Muscle of back (tissue), 13 donors: ENCODE results near the gene LMNTD2. TPM values are rescaled to one million over a fixed set of nuclear protein-coding genes. Genes with fewer than 3 reads are reported as not detected.

ENCODE experiments used
- DNase-seq, 3 donors: peaks; one replicate each; pipeline versions ENCODE4 v3.0.0 to v3.0.0-alpha.2; 2013
- long read RNA-seq, 9 donors: transcript quantifications; one replicate each; lab custom pipeline, GENCODE V29; 2026
- polyA plus RNA-seq, 10 donors: library from polyadenylated mRNA; unstranded; fragments of 120-200 nt; gene quantifications; one replicate each; pipeline ENCODE4 v1.2.1, GENCODE V29; 2013; ENCODE audit not compliant: insufficient read length in 10 of 10

LMNTD2 gene
- polyA plus RNA-seq: 1 to 10 TPM in 1 of 10 donors, under 1 TPM in 9; 0.17 to 1.1 (median 0.44) TPM
- long read RNA-seq, donor 1: 0 reads
- long read RNA-seq, donor 2: 0 reads
- long read RNA-seq, donor 3: 0 reads
- long read RNA-seq, donor 4: 0 reads
- long read RNA-seq, donor 5: 0 reads
- long read RNA-seq, donor 6: 0 reads
- long read RNA-seq, donor 7: 0 reads
- long read RNA-seq, donor 8: 0 reads
- long read RNA-seq, donor 9: 0 reads

GRCh38 chr11:560305-561147, at the start of gene LMNTD2, which contains the start of gene RASSF7:
LMNTD2 (minus strand) TSS chr11:560738; CDS start chr11:560716, 22 bp downstream.
RASSF7 (plus strand) TSS chr11:560970; CDS start chr11:561769, 799 bp downstream.
- peak; percentile 77 to 88 (median 85) for DNase-seq

DNA sequence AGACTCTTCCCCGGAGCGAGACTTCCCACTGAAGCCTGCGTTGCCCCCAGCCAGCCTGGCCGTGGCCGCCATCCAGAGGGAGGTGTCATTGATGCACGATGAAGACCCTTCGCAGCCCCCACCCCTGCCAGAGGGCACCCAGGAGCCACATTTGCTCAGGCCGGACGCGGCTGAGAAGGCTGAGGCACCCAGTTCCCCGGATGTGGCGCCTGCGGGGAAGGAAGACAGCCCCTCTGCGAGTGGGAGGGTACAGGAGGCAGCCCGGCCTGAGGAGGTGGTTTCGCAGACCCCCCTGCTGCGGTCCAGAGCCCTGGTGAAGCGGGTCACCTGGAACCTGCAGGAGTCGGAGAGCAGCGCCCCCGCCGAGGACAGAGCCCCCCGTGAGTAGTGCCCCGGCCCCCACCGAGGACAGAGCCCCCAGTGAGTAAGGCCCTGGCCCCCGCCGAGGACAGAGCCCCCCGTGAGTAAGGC, 48.8 kb upstream of the LMNTD2 start:
- no peak for DNase-seq

DNA sequence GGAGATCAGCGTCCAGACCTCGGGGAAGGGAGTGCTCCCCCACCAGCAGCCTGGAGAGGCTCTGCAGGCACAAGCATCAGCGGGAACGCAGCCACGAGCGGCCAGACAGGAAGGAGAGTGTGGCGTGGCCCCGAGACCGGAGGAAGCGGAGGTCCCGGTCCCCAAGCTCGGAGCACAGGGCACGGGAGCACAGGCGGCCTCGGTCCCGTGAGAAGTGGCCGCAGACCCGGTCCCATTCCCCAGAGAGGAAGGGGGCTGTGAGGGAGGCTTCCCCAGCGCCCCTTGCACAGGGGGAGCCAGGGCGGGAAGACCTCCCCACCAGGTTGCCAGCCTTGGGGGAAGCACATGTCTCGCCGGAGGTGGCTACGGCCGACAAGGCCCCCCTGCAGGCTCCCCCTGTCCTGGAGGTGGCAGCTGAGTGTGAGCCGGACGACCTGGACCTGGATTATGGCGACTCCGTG, 48.3 kb upstream of the LMNTD2 start:
- DNase-seq: no peak

- DNase-seq: no peak
Observed at GRCh38 chr11:607971-608659, 47.6 kb upstream of the LMNTD2 start.

DNA sequence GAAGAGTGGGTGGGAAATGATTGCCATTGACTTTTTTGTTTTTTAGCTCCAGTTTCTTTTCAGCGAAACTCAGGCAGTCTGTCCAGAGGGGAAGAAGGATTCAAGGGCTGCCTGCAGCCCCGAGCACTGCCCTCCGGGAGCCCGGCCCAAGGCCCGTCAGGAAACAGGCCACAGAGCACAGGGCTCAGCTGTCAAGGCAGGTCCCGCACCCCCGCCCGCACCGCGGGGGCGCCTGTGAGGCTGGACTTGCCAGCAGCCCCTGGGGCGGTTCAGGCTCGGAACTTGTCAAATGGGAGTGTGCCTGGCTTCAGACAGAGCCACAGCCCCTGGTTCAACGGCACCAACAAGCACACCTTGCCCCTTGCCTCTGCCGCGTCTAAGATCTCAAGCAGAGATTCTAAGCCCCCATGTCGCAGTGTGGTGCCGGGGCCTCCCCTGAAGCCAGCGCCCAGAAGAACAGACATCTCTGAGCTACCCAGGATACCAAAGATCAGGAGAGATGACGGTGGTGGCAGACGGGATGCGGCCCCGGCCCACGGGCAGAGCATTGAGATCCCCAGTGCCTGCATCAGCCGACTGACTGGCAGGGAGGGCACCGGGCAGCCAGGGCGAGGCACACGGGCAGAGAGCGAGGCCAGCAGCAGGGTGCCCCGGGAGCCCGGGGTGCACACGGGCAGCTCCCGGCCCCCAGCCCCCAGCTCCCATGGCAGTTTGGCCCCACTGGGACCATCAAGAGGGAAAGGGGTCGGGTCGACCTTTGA, 46.7 kb upstream of the LMNTD2 start:
- DNase-seq: no peak

- DNase-seq: no peak
Observed at GRCh38 chr11:606245-606644, 45.7 kb upstream of the LMNTD2 start.

DNA sequence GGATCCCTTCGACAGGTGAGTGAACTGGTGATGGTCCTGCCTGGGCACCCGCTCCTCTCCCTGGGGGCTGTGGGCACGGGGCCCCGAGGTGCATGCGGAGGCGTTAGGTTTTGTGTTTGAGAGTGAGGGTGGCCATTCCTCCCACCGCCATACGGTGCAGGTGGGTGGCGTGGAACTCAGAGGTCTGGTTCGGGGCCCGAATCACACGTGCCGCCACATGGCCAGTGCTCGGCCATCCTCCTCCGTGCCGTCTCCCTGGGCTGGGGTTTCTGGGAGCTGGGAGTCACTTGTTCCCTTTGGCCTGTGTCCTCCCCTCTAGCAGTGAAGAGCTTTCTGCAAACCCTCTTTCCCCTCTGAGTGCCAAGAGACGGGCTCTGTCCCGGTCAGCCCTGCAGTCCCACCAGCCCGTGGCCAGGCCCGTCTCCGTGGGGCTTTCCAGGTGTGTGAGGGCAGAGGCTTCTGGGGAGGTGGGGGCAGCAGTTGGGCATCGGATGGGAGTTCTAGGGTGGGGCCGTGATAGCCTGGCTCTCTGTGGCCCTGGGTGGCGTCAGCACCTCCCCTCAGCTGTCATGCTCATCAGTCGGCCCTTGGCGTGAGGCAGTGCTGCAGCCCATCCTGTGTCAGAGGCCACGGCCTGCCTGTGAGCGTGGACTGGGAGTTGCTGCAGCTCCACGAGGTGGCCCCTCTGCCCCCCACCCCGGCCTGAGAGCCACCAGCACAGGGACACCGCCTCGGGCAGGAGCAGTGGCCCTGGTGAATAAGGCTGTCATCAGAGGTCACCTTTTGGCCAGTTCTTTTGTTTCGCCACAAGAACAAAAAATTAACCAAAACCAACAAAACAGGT, 45.0 kb upstream of the LMNTD2 start:
- no peak for DNase-seq

GRCh38 chr11:603154-603553, 42.6 kb upstream of the LMNTD2 start:
- no peak for DNase-seq

DNA sequence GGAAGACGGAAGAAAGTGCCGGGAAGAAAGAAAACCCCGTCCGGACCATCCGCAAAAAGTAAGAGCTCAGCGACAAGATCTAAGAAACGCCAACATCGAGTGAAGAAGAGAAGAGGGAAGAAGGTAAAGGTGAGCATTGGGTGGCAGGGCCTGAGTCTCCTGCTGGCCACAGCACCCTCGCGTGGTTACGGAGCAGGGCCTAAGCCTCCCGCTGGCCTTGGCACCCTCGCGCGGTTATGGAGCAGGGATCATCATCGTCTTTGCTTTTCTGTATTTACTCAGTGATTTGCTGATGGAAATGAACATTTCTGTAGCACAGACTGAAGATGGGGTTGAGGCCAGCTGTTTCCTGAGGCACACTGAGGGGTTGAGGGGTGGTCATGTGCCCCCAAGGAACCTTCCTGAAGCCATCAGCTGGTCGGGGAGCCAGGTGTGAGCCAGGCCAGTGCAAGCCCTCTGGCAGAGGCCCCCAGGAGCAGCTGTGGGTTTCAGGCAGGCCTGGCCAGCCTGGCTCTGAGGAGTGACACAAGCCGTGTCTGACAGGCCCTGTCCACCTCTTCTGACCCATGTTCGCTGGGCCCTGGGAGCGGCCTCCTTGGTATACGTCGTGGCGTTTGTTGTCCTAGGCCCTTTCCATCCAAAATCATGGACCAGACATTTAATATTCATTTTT, 41.2 kb upstream of the LMNTD2 start:
- DNase-seq: no peak

GRCh38 chr11:598005-598680, 37.6 kb upstream of the LMNTD2 start:
- no peak for DNase-seq

DNA sequence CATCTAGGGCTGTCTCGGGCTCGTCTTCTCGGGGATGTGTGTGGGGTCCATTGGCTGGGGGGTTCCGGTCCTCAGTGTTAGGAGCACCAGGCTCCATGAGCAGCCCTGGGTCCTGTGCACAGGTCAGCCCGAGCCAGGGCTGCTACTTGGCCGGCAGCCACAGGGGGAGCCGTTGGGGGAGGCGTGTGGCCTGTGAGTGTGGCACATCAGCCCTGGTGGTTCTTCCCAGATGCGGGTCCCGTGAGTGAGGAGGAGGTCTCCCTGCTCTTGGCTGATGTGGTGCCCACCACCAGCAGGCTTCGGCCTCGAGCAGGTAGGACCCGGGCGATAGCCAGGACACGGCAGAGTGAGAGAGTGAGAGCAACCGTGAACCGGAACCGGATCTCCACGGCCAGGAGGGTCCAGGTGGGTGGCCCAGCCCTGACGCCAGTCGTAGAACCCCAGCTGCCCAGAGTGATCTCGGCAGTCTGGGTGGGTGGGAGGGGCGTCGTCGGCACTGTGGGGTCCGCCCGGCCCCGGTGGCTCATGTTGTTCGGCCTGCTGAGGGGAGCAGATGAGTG, 36.7 kb upstream of the LMNTD2 start:
- no peak for DNase-seq

GRCh38 chr11:596374-596773, 35.8 kb upstream of the LMNTD2 start:
- no peak for DNase-seq

- DNase-seq: no peak
Observed at GRCh38 chr11:595400-595799, 34.9 kb upstream of the LMNTD2 start.

GRCh38 chr11:593347-593746, 32.8 kb upstream of the LMNTD2 start:
- no peak for DNase-seq

DNA sequence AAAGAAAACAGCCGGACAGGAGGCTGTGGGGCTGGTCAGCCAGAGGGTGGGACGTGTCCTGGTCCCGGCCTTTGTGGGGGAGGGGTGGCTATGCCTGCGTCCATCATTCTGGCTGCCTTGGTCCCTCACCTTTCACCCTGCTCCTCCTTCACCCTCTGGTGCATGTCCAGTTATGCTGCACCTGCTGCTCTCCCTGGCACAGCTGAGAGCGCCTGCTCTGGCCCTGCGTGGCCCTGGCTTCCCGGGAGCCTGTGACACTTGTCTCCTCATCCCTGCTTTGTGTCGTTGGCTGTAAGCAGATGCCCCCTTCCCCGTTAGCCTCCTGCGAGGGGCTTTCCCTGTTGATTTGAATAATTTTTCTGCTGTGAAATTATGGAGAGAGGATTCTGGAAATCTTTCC, 32.4 kb upstream of the LMNTD2 start:
- no peak for DNase-seq

DNA sequence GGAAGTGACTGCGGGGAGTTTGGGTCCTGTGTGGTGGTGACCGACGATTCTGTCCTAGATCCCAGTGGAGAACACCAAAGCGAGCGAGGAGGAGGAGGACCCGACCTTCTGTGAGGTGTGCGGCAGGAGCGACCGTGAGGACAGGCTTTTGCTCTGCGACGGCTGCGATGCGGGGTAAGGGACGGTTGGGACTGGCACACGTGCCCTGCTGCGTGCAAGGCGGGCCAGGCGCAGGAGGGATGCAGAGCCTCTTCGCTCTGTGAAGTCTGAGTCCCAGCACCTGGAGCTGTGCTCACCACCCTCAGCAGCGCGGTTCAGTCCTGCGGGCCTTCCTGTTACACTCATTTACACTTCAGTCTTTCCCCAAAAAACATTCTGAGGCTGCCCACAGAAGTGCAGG, 32.0 kb upstream of the LMNTD2 start:
- no peak for DNase-seq

DNA sequence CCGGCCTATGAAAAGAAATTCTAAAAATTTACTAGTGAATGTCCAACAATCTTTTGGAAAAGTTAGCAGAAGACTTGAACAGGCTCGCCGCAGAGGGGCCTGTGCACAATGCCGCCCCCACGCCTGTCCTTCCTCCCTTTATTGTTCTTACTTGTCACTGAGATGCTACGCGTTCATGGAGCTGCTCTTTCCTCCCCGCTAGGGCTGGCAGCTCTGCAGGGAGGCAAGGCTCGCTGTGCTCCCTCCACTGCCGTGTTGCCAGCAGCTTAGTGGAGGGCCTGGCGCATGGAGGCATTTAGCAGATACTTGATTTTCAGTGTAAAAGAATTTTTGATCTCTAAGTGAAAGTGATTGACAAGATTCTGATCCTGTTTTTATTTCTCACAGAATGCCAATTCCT, 30.5 kb upstream of the LMNTD2 start:
- DNase-seq: no peak

- DNase-seq: no peak
Observed at GRCh38 chr11:589798-590197, 29.3 kb upstream of the LMNTD2 start.

GRCh38 chr11:587978-588380, 27.4 kb upstream of the LMNTD2 start:
- no peak for DNase-seq
